AG09319 (cell line): ENCODE measurements around the gene RSU1.
"Not testable (repeated sequence)": the region's sequence is repeated elsewhere in the genome, so short reads cannot be mapped to it uniquely, and the experiment has no call there.

Experiments
- DNase-seq: peaks from one replicate; pipeline ENCODE4 v3.0.0-alpha.2; 2010; ENCODE audit warnings: low read depth; ENCODE audit errors: extremely low read depth
- CTCF ChIP-seq: IDR thresholded peaks from 2 replicates; pipeline ENCODE4 v1.5.1; 2011; ENCODE audit warnings: low read depth, mild to moderate bottlenecking, inconsistent platforms, low read length, moderate library complexity

Gene RSU1

GRCh38 chr10:16756561-16757221 is 60.5 kb downstream of the RSU1 start:
- no peak for TF ChIP-seq CTCF
- DNase-seq, result peak; percentile 14

- TF ChIP-seq CTCF, result no peak
- no peak for DNase-seq
Observed at GRCh38 chr10:16754765-16755164, 62.5 kb downstream of the RSU1 start.

- not testable (repeated sequence) for DNase-seq
Observed at GRCh38 chr10:16752849-16753248, 64.4 kb downstream of the RSU1 start.

- DNase-seq, result no peak
- no peak for TF ChIP-seq CTCF
Observed at GRCh38 chr10:16752099-16752498, 65.1 kb downstream of the RSU1 start.

DNA sequence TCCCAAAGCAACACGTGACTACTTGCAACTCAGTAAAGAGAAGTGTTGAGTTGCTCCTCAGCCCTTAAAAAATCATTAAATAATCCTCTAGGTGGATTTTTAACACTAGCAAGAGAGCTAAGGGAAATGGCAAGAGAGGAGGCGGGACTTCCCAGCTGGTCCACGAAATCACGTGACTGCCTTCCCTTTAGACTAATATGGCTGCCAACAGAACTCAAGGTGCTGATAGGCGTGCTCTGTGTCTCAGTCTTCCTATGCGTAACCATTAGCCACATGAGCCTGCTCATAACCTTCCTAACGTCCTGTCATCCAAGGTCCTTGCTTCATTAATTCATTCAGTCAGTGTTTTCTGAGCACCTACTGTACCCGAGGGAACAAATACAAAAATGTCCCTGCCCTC is 66.0 kb downstream of the RSU1 start:
- TF ChIP-seq CTCF, result no peak
- no peak for DNase-seq

GRCh38 chr10:16750461-16750860 is 66.8 kb downstream of the RSU1 start:
- DNase-seq, result no peak
- no peak for TF ChIP-seq CTCF

GRCh38 chr10:16748749-16749148 is 68.5 kb downstream of the RSU1 start:
- no peak for DNase-seq
- no peak for TF ChIP-seq CTCF

- DNase-seq, result no peak
Observed at GRCh38 chr10:16746856-16747255, 70.4 kb downstream of the RSU1 start.

More at GRCh38 chr10:16746856-16747255, 70.4 kb downstream of the RSU1 start:
- no peak for TF ChIP-seq CTCF
